HG02763 (cell line): ENCODE measurements around the gene CEP162.
"Not testable (repeated sequence)": the region's sequence is repeated elsewhere in the genome, so short reads cannot be mapped to it uniquely, and the experiment has no call there.

Experiments used
- ATAC-seq: cut with Tn5 transposase; IDR thresholded peaks from one replicate; pipeline ENCODE4 v1.9.1; 2021; ENCODE audit warnings: mild to moderate bottlenecking, moderate library complexity; ENCODE audit not compliant: unreplicated experiment

CEP162 gene

DNA sequence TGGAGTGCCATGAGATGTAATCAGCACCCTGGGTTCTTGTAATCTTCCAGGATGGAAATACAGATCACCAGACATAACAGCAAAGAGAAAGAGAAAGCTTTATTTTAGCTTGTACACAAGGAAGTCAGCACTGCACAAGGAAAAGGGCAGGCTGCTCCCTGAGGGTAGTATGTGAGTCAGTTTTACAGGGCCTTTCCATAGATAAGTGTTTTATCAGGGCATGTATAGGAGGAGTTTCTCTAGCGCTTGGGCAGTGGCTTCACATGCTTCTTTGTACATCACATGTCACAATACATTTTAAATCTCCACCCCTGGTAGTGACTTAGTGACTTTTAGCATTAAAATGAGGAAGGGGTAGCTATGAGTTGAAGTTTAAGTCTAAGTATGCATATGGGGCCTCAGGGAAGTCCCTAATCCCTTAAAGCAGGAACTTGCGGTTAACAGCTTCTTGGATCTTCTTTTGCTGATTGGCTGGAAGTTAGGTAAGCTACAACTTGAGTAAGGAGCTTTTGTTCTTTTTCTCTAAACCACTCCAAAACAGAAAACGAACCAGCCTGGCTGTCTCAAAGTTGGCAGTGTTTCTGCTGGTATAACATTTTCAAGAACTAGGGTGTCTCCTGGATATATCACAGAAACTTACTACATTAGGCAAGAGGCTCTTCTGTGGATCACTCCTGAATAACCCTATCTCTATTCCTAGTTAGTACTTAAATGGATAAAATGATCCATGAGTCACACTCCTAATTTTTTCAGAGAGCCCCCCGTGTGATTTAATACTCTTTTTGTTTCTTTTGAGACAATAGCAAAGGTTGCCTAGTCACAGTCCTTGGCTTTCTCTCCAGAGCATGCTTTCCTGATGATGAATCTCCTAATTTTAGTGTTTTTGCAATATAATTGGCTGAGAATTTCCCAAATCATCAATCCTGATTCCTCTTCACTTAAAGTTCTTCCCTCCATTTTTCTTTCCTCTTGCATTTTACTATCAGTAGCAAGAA lies 133.7 kb downstream of the CEP162 start:
- no peak for ATAC-seq

DNA sequence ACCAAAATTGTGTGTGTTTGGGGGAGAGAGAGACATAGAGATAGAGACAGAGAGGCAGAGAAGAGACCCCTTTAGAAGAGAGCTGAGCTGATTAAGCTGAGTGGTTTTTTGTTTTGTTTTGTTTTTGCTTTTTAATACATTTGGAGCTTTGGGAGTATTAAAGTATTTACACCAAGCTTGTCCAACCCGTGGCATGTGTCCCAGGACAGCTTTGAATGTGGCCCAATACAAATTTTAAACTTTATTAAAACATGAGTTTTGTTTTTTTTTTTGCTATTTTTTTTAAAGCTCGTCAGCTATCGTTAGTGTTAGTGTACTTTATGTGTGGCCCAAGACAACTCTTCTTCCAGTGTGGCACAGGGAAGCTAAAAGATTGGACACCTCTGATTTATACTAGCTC lies 137.9 kb downstream of the CEP162 start:
- no peak for ATAC-seq

DNA sequence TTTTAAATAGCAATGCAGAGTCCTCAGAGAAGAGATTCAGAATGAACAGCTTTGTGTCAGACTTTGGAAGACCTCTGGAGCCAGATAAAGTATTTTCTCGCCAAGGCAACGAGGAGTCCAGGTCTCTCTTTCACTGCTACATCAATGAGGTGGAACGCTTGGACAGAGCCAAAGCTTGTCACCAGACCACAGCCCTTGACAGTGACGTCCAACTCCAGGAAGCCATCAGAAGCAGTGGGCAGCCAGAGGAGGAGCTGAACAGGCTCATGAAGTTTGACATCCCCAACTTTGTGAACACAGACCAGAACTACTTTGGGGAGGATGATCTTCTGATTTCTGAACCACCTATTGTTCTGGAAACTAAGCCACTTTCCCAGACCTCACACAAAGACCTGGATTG lies 138.4 kb downstream of the CEP162 start:
- ATAC-seq: no peak

DNA sequence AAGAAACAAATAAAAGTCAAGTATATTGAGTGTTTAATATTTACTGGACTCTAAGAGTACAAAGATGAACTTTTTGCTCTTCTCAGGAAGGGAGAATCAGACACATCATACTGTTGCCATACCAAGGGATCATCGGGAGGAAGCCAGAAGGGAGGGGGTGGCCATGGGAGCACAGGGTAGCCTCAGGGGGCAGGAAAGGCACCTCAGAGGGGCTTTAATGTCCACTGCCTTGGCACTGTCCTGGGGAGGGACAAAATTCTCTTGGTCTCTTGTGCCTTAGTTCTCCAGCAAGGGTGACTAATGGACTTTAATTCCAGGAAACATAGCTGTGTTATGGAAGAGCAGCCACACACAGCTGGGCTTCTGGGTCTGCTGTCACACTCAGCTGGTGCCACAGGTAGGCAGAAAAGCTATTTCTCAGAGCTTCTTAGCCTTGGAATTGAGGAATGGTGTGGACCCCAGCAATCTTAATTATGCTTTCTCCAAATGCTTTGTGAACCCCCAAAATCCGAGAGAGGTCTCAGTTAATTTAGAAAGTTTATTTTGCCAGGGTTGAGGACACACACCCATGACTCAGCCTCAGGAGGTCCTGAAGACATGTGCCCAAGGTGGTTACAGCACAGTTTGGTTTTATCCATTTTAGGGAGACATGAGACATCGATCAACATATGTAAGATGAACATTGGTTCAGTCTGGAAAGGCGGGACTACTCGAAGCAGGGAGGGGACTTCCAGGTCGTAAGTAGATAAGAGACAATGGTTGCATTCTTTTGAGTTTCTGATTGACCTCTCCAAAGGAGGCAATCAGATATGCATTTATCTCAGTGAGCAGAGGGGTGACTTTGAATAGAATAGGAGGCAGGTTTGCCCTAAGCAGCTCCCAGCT lies 140.7 kb downstream of the CEP162 start:
- ATAC-seq: no peak

- no peak for ATAC-seq
Measured at GRCh38 chr6:84086056-84086455, 141.4 kb downstream of the CEP162 start.

DNA sequence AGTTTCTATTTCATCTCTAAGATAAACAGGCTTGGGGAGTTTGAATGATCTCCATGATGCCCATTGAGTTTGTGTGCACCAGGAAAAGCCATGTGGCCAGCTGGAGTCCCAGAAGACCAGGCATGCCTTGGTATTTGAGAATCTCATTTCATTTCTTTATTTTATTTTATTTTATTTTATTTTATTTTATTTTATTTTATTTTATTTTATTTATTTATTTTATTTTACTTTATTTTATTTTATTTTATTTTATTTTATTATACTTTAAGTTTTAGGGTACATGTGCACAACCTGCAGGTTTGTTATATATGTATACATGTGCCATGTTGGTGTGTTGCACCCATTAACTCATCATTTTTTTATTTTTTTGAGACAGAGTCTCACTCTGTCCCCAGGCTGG lies 142.7 kb downstream of the CEP162 start:
- not testable (repeated sequence) for ATAC-seq

GRCh38 chr6:84082689-84083265 lies 144.7 kb downstream of the CEP162 start:
- no peak for ATAC-seq

DNA sequence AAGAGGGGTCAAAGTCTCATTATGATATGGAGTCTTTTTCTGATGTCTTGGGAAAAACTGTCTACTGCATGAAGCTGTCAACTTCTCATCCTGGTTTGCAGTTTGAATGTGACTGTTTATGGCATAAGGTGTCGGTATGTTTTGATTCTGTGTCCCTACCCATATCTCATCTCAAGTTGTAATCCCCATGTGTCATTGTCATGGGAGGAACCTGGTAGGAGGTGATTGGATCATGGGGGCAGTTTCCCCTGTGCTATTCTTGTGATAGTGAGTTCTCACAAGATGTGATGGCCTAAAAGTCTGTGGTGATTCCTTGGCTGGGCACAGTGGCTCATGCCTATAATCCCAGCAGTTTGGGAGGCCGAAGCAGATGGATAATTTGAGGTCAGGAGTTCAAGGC lies 146.2 kb downstream of the CEP162 start:
- no peak for ATAC-seq

GRCh38 chr6:84078335-84078734 lies 149.1 kb downstream of the CEP162 start:
- no peak for ATAC-seq

- no peak for ATAC-seq
Measured at GRCh38 chr6:84077645-84078044, 149.8 kb downstream of the CEP162 start.

DNA sequence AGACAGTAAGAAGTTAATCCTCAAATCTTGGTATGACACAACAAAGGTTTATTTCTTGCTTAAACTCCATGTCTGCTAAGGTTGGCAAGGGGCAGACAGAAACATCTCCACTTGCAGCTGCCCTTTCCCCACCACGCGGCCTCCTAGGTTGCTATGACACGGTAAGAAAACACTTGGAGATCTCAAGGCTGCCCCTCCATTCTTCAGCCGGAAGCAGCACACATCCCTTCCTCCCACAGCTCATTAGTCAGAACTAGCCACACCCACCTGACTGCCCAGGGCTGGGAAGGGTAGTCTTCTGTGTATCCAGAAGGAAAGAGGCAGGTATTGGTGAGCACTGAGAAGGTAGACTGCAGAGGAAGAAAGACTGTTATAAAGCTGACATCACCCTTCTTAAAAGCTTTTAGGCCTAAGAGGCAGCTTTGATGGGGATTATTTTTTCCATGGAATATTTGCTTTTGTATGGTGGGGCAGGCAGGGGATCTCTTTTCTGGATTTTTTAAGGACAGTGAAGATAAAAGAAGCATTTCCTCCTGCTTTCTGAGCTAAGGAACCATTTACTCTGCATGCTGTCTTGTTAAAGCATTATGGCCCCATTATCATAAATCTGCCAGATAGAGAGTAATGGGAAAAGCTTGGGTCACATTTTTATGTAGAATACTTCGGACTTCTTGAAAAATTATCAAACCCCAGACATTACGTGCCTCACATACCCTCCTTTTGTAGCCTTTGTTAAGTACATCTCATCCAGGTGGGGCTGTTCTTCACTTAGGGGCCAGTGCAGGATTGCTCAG lies 152.3 kb downstream of the CEP162 start:
- no peak for ATAC-seq
